H1 (cell line): ENCODE results near the gene NPFFR2. TPM values are rescaled to one million over a fixed set of nuclear protein-coding genes. Genes with fewer than 3 reads are reported as not detected.

Experiments used
- CTCF ChIA-PET: fragments of 300-600 bp; sonication (Branson Sonifier 250); formaldehyde crosslinking; loops from one replicate; lab custom pipeline; 2021; ENCODE audit not compliant: partially characterized antibody; lab: Charles Lee
- POLR2A ChIA-PET: fragments of 300-600 bp; sonication (Branson Sonifier 250); formaldehyde crosslinking; loops from one replicate; lab custom pipeline; 2021; ENCODE audit warnings: inconsistent platforms; ENCODE audit not compliant: partially characterized antibody; lab: Charles Lee
- DNase-seq, 2 experiments: peaks; one replicate each; pipeline versions ENCODE4 v3.0.0 to v3.0.0-alpha.2; 2010 to 2022; ENCODE audit warnings: low spot score in 2 of 2, low read depth in 1 of 2, mixed read lengths in 1 of 2
- FAIRE-seq: peaks from 2 replicates; lab custom pipeline; 2011; peaks lifted over from hg19 to GRCh38; lab: Jason Lieb, UNC
- H2AFZ ChIP-seq: 2 replicates; pipeline ENCODE4 v1.8.1; 2012; ENCODE audit warnings: low read length, inconsistent platforms
- H2AK5ac ChIP-seq: 2 replicates; pipeline ENCODE4 v1.6.1; 2013; ENCODE audit warnings: low read depth, low read length
- H2BK120ac ChIP-seq: replicated peaks from 2 replicates; pipeline ENCODE3; 2013; ENCODE audit warnings: low read depth, low read length, inconsistent platforms
- H2BK12ac ChIP-seq: 2 replicates; pipeline ENCODE4 v1.6.1; 2013; ENCODE audit warnings: low read depth, low read length
- H2BK15ac ChIP-seq: 2 replicates; pipeline ENCODE4 v1.6.1; 2013; ENCODE audit warnings: low read length
- H2BK20ac ChIP-seq: 2 replicates; pipeline ENCODE4 v1.6.1; 2013; ENCODE audit warnings: low read length
- H2BK5ac ChIP-seq: 2 replicates; pipeline ENCODE4 v1.6.1; 2013; ENCODE audit warnings: low read depth, low read length
- H3K14ac ChIP-seq: 2 replicates; pipeline ENCODE4 v1.6.1; 2013; ENCODE audit warnings: inconsistent platforms; ENCODE audit not compliant: insufficient read length
- H3K18ac ChIP-seq: 2 replicates; pipeline ENCODE4 v1.6.1; 2013; ENCODE audit warnings: low read length; ENCODE audit errors: extremely low read depth
- H3K23ac ChIP-seq: 2 replicates; pipeline ENCODE4 v1.6.1; 2013; ENCODE audit warnings: inconsistent platforms; ENCODE audit not compliant: insufficient read length
- H3K23me2 ChIP-seq: 2 replicates; pipeline ENCODE4 v1.6.1; 2013; ENCODE audit warnings: low read depth, low read length
- H3K27ac ChIP-seq: 2 replicates; pipeline ENCODE4 v1.6.1; 2011; ENCODE audit warnings: low read depth, low read length, inconsistent platforms
- H3K27me3 ChIP-seq, 4 experiments: replicated peaks in 1 of 4; 1 replicate in 1 of 4; 2 replicates in 3 of 4; pipeline versions ENCODE4 v1.6.1 to v1.8.1; 2011 to 2013; ENCODE audit warnings: low read length in 3 of 4, mild to moderate bottlenecking in 3 of 4, inconsistent platforms in 2 of 4, mixed read lengths in 2 of 4, moderate library complexity in 1 of 4; ENCODE audit not compliant: control insufficient read depth in 3 of 4, insufficient read depth in 3 of 4; ENCODE audit errors: extremely low read depth in 1 of 4
- H3K36me3 ChIP-seq, 4 experiments: 2 replicates each; pipeline versions ENCODE4 v1.6.1 to v1.8.1; 2011 to 2013; ENCODE audit warnings: mild to moderate bottlenecking in 4 of 4, low read length in 3 of 4, moderate library complexity in 2 of 4, control low read depth in 1 of 4, inconsistent platforms in 1 of 4; ENCODE audit not compliant: insufficient read depth in 4 of 4, control insufficient read depth in 2 of 4
- H3K4ac ChIP-seq: replicated peaks from 2 replicates; pipeline ENCODE3; 2013; ENCODE audit warnings: low read length, low read depth, mixed read lengths, inconsistent platforms; ENCODE audit not compliant: insufficient read length
- H3K4me1 ChIP-seq, 4 experiments: replicated peaks in 1 of 4; 1 replicate in 1 of 4; 2 replicates in 3 of 4; pipeline versions ENCODE4 v1.6.1 to v1.8.1; 2011 to 2013; ENCODE audit warnings: low read length in 3 of 4, inconsistent platforms in 2 of 4, mixed read lengths in 1 of 4; ENCODE audit not compliant: insufficient read depth in 4 of 4, control insufficient read depth in 3 of 4
- H3K4me2 ChIP-seq, 2 experiments: 2 replicates each; pipeline versions ENCODE4 v1.6.1 to v1.8.1; 2011 to 2013; ENCODE audit warnings: low read depth in 2 of 2, low read length in 2 of 2, control low read depth in 1 of 2, inconsistent platforms in 1 of 2, mild to moderate bottlenecking in 1 of 2; ENCODE audit not compliant: insufficient read depth in 1 of 2
- H3K4me3 ChIP-seq, 4 experiments: fragments of 200-600, 300-600 bp in 1 of 4; sonication (generic), shearing (Covaris generic), sonication (Bioruptor Twin) in 1 of 4; 2 replicates each; pipeline versions ENCODE4 v1.5.1 to v1.8.1; 2011 to 2016; ENCODE audit warnings: low read length in 4 of 4, low read depth in 3 of 4, control low read depth in 2 of 4, inconsistent platforms in 2 of 4, mild to moderate bottlenecking in 2 of 4, mixed read lengths in 1 of 4, moderate library complexity in 1 of 4; ENCODE audit not compliant: insufficient read depth in 2 of 4; ENCODE audit errors: extremely low read depth in 1 of 4
- H3K56ac ChIP-seq: replicated peaks from 2 replicates; pipeline ENCODE3; 2013; ENCODE audit warnings: low read depth, mild to moderate bottlenecking, mixed read lengths, low read length, inconsistent platforms; ENCODE audit not compliant: insufficient read length
- H3K79me1 ChIP-seq: 2 replicates; pipeline ENCODE4 v1.6.1; 2013; ENCODE audit warnings: low read depth, low read length, control low read depth
- H3K79me2 ChIP-seq, 2 experiments: 2 replicates each; pipeline versions ENCODE4 v1.6.1 to v1.8.1; 2012 to 2013; ENCODE audit warnings: low read length in 2 of 2, mild to moderate bottlenecking in 2 of 2, inconsistent platforms in 1 of 2; ENCODE audit not compliant: insufficient read depth in 2 of 2, control insufficient read depth in 1 of 2
- H3K9ac ChIP-seq, 4 experiments: replicated peaks in 1 of 4; 1 replicate in 1 of 4; 2 replicates in 3 of 4; pipeline versions ENCODE4 v1.6.1 to v1.8.1; 2011 to 2013; ENCODE audit warnings: low read depth in 3 of 4, low read length in 3 of 4, control low read depth in 2 of 4, mild to moderate bottlenecking in 2 of 4, moderate library complexity in 2 of 4, inconsistent platforms in 1 of 4; ENCODE audit errors: extremely low read depth in 1 of 4
- H3K9me3 ChIP-seq, 2 experiments: 2 replicates each; pipeline versions ENCODE4 v1.6.1 to v1.8.1; 2012 to 2013; ENCODE audit warnings: mild to moderate bottlenecking in 2 of 2, moderate library complexity in 2 of 2, control low read depth in 1 of 2, inconsistent platforms in 1 of 2, low read depth in 1 of 2, low read length in 1 of 2, mixed read lengths in 1 of 2; ENCODE audit not compliant: insufficient read depth in 2 of 2
- H4K20me1 ChIP-seq, 2 experiments: replicated peaks in 1 of 2; 2 replicates each; pipeline versions ENCODE3 to v1.8.1; 2011 to 2013; ENCODE audit warnings: inconsistent platforms in 2 of 2, low read length in 2 of 2, mild to moderate bottlenecking in 1 of 2; ENCODE audit not compliant: insufficient read depth in 2 of 2, control insufficient read depth in 1 of 2
- H4K5ac ChIP-seq: 2 replicates; pipeline ENCODE4 v1.6.1; 2013; ENCODE audit warnings: low read length, low read depth, mixed read lengths, inconsistent platforms; ENCODE audit not compliant: insufficient read length
- H4K8ac ChIP-seq: 2 replicates; pipeline ENCODE4 v1.8.0; 2013; ENCODE audit warnings: mild to moderate bottlenecking, moderate library complexity, low read length, inconsistent platforms; ENCODE audit not compliant: insufficient read depth; ENCODE audit errors: extremely low read depth
- H4K91ac ChIP-seq: replicated peaks from 2 replicates; pipeline ENCODE3; 2013; ENCODE audit warnings: low read length, mixed read lengths, inconsistent platforms; ENCODE audit not compliant: insufficient read length
- BCL11A ChIP-seq, 2 experiments: IDR thresholded peaks; one replicate each; pipeline ENCODE4 v1.6.1; 2011; ENCODE audit warnings: low read depth in 2 of 2, low read length in 2 of 2, mild to moderate bottlenecking in 2 of 2
- CTCF ChIP-seq, 3 experiments: IDR thresholded peaks; 1 replicate in 2 of 3; 2 replicates in 1 of 3; pipeline versions ENCODE4 v1.5.1 to v1.6.1; 2011; ENCODE audit warnings: low read length in 3 of 3, mild to moderate bottlenecking in 3 of 3, inconsistent platforms in 2 of 3, low read depth in 1 of 3, moderate library complexity in 1 of 3; ENCODE audit not compliant: insufficient read depth in 1 of 3; ENCODE audit errors: control extremely low read depth in 1 of 3
- RBBP5 ChIP-seq: IDR thresholded peaks from 2 replicates; pipeline ENCODE4 v1.7.1; 2012; ENCODE audit warnings: low read depth, mild to moderate bottlenecking, inconsistent platforms, low read length, moderate library complexity, borderline replicate concordance
- SIX5 ChIP-seq: IDR thresholded peaks from 2 replicates; pipeline ENCODE4 v1.6.1; 2011; ENCODE audit warnings: mild to moderate bottlenecking, low read depth, low read length
- SP2 ChIP-seq: IDR thresholded peaks from 2 replicates; pipeline ENCODE4 v1.6.1; 2012; ENCODE audit warnings: mild to moderate bottlenecking, low read length, inconsistent platforms
- TCF12 ChIP-seq: IDR thresholded peaks from 2 replicates; pipeline ENCODE4 v1.6.1; 2011; ENCODE audit warnings: low read depth, mild to moderate bottlenecking, low read length
- USF2 ChIP-seq: IDR thresholded peaks from 2 replicates; pipeline ENCODE4 v1.6.1; 2011; ENCODE audit warnings: low read length, improper control_type of control experiment
- WGBS, 2 experiments: shearing (Covaris generic) in 1 of 2; methylation state at CpG; one replicate each; pipeline versions ENCODE4 v1.1.6 to v1.1.7; 2013 to 2015; ENCODE audit warnings: low lambda C conversion rate in 2 of 2, mixed read lengths in 2 of 2, inconsistent platforms in 1 of 2, low coverage in 1 of 2, missing lambda C conversion rate in 1 of 2; ENCODE audit not compliant: insufficient replicate concordance in 2 of 2, insufficient coverage in 1 of 2, insufficient read length in 1 of 2; ENCODE audit errors: extremely low coverage in 1 of 2, missing lambda C conversion rate in 1 of 2; 5-methylcytosine and 5-hydroxymethylcytosine counted together
- polyA plus RNA-seq, 7 experiments: library from polyadenylated mRNA; depleted of rRNA in 3 of 7; stranded (reverse) in 5 of 7; unstranded in 2 of 7; fragments of >200 nt in 5 of 7; fragments of 200-250 nt in 2 of 7; gene quantifications; 1 replicate in 5 of 7; 2 replicates in 1 of 7; 4 replicates in 1 of 7; pipeline versions ENCODE4 v1.2.1 to v1.2.3, GENCODE V29; 2011 to 2013; ENCODE audit warnings: missing spikeins in 2 of 7, mixed read lengths in 2 of 7
- total RNA-seq: library from RNA; stranded (reverse); fragmentation: NEBNext Ultra II Directional; extraction: Animal tissue kit (Norgen Biotek cat#: 25700); gene quantifications from 2 replicates; pipeline ENCODE4 v1.2.1, GENCODE V29; 2021

Gene NPFFR2
- total and polyA plus RNA-seq, 2 of the 8 experiments (the other 6 are each of a cell fraction or from before 2014, with no cell fraction given), result 0.26 to 0.53 TPM

- Histone ChIP-seq H4K5ac (no peak overlapping the region), H4K8ac (no peak overlapping the region), H3K23me2 (peaks cover 1% of the 10 kb centered on the region; the same call in 1 of the 2 replicates), H4K91ac (no peak overlapping the region), H3K27me3 (no peaks in the 10 kb centered on the region), H3K79me1 (no peaks in the 10 kb centered on the region), H2BK120ac (no peak overlapping the region), H2BK15ac (no peak overlapping the region), H2AK5ac (no peak overlapping the region), H3K9ac (no peak overlapping the region), H3K23ac (no peak overlapping the region), H4K20me1 (no peaks in the 10 kb centered on the region), H3K9me3 (no peaks in the 10 kb centered on the region), H3K18ac (no peak overlapping the region), H3K27ac (no peak overlapping the region), H2BK12ac (no peak overlapping the region), H2BK20ac (no peak overlapping the region), H3K79me2 (no peaks in the 10 kb centered on the region), H3K4me2 (no peak overlapping the region), H3K36me3 (no peaks in the 10 kb centered on the region), H2BK5ac (no peak overlapping the region), H3K56ac (no peak overlapping the region), H3K4ac (no peak overlapping the region), H3K14ac (no peak overlapping the region), H3K4me1 (no peaks in the 10 kb centered on the region), H2AFZ (no peak overlapping the region), H3K4me3 (no peak overlapping the region)
- DNase-seq (no peak), FAIRE-seq (no peak)
- TF ChIP-seq SIX5 (no peak), BCL11A (IDR thresholded peaks at IDR 0.05; ENCODE audit: low read depth in 2 of 2, low read length in 2 of 2) (no peak), CTCF (IDR thresholded peaks at IDR 0.05; ENCODE audit: control extremely low read depth in 1 of 3, insufficient read depth in 1 of 3, low read depth in 1 of 3, low read length in 3 of 3) (no peak), USF2 (no peak), SP2 (no peak), RBBP5 (no peak), TCF12 (no peak)
- WGBS, 2 experiments, result 94% methylated on average over 6 of the region's 7 CpGs; no CpG with 5 or more reads in 1 of the 2 experiments
- POLR2A ChIA-PET, result no interaction called here
- CTCF ChIA-PET, result no interaction called here
These were observed 35.3 kb downstream of the NPFFR2 start for GRCh38 chr4:72067051-72067450.
